HEK293 (cell line): Measurements from ENCODE around the gene HOTAIR.
A peak's percentile ranks its signal among the peaks of the same experiment; 100 is the strongest.

Experiments used
- PRDM1 ChIP-seq: fragments of 450-650 bp; formaldehyde crosslinking; IDR thresholded peaks from 2 replicates; pipeline ENCODE4; 2016; ENCODE audit warnings: missing biosample characterization, missing genetic modification characterization
- SP2 ChIP-seq: fragments of 450-650 bp; formaldehyde crosslinking; IDR thresholded peaks from 2 replicates; pipeline ENCODE4 v1.5.1; 2016; ENCODE audit warnings: missing biosample characterization, missing genetic modification characterization
- SP3 ChIP-seq: fragments of 450-650 bp; formaldehyde crosslinking; IDR thresholded peaks from 2 replicates; pipeline ENCODE4 v1.5.1; 2016; ENCODE audit warnings: missing biosample characterization, missing genetic modification characterization
- ZNF221 ChIP-seq: fragments of 450-650 bp; formaldehyde crosslinking; IDR thresholded peaks from 2 replicates; pipeline ENCODE4 v1.5.1; 2017; ENCODE audit warnings: missing biosample characterization, missing genetic modification characterization, borderline replicate concordance
- ZNF366 ChIP-seq: fragments of 450-650 bp; formaldehyde crosslinking; conservative IDR thresholded peaks from 2 replicates; pipeline ENCODE4 v1.5.1; 2016; ENCODE audit warnings: missing biosample characterization, missing genetic modification characterization
- ZNF394 ChIP-seq: fragments of 450-650 bp; formaldehyde crosslinking; IDR thresholded peaks from 2 replicates; pipeline ENCODE4 v1.5.1; 2016; ENCODE audit warnings: missing biosample characterization, missing genetic modification characterization, mild to moderate bottlenecking, moderate library complexity, borderline replicate concordance
- ZNF530 ChIP-seq: fragments of 450-650 bp; formaldehyde crosslinking; IDR thresholded peaks from 2 replicates; pipeline ENCODE4 v1.5.1; 2016; ENCODE audit warnings: low read depth, missing biosample characterization, missing genetic modification characterization
- ZNF600 ChIP-seq: fragments of 450-650 bp; formaldehyde crosslinking; IDR thresholded peaks from 2 replicates; pipeline ENCODE4 v1.5.1; 2016; ENCODE audit warnings: missing biosample characterization, missing genetic modification characterization
- ZXDB ChIP-seq: fragments of 450-650 bp; formaldehyde crosslinking; IDR thresholded peaks from 2 replicates; pipeline ENCODE4 v1.5.1; 2016; ENCODE audit warnings: missing biosample characterization, missing genetic modification characterization
- TF ChIP-seq, protein P1 (sequence below): fragments of 450-650 bp; formaldehyde crosslinking; IDR thresholded peaks from 2 replicates; pipeline ENCODE4 v1.5.1; 2016; ENCODE audit warnings: missing biosample characterization, missing genetic modification characterization
- TF ChIP-seq, protein P2 (sequence below): fragments of 450-650 bp; formaldehyde crosslinking; IDR thresholded peaks from 2 replicates; pipeline ENCODE4 v1.5.1; 2016; ENCODE audit warnings: missing biosample characterization, missing genetic modification characterization
- TF ChIP-seq, protein P3 (sequence below): fragments of 450-650 bp; formaldehyde crosslinking; IDR thresholded peaks from 2 replicates; pipeline ENCODE4 v1.5.1; 2016; ENCODE audit warnings: missing biosample characterization, missing genetic modification characterization
- TF ChIP-seq, protein P4 (sequence below): fragments of 450-650 bp; formaldehyde crosslinking; IDR thresholded peaks from 2 replicates; pipeline ENCODE4 v1.5.1; 2016; ENCODE audit warnings: missing biosample characterization, missing genetic modification characterization
- TF ChIP-seq, protein P5 (sequence below): fragments of 450-650 bp; formaldehyde crosslinking; conservative IDR thresholded peaks from 2 replicates; pipeline ENCODE4 v1.5.1; 2016; ENCODE audit warnings: low read depth, missing biosample characterization, missing genetic modification characterization
- TF ChIP-seq, protein P6 (sequence below): fragments of 450-650 bp; formaldehyde crosslinking; IDR thresholded peaks from 2 replicates; pipeline ENCODE4 v1.5.1; 2017; ENCODE audit warnings: missing biosample characterization, missing genetic modification characterization

HOTAIR gene

DNA sequence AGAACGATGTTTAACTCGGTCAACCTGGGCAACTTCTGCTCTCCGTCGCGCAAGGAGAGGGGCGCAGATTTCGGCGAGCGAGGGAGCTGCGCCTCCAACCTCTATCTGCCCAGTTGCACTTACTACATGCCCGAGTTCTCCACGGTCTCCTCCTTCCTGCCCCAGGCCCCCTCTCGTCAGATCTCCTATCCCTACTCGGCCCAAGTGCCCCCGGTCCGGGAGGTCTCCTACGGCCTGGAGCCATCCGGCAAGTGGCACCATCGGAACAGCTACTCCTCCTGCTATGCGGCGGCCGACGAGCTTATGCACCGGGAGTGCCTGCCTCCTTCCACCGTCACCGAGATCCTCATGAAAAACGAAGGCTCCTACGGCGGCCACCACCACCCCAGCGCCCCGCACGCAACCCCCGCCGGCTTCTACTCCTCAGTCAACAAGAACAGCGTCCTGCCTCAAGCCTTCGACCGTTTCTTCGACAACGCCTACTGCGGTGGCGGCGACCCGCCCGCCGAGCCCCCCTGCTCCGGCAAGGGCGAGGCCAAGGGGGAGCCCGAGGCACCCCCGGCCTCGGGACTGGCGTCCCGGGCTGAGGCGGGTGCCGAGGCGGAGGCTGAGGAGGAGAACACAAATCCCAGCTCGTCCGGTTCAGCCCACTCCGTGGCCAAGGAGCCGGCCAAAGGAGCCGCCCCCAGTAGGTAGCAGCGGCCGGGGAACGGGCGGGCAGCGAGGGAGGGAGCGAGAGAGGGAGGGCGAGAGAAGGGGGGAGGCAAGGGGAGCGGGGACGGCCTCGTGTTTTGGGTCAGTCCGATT, 1.3 kb downstream of the HOTAIR start (continued):
- TF ChIP-seq, protein P1, sequence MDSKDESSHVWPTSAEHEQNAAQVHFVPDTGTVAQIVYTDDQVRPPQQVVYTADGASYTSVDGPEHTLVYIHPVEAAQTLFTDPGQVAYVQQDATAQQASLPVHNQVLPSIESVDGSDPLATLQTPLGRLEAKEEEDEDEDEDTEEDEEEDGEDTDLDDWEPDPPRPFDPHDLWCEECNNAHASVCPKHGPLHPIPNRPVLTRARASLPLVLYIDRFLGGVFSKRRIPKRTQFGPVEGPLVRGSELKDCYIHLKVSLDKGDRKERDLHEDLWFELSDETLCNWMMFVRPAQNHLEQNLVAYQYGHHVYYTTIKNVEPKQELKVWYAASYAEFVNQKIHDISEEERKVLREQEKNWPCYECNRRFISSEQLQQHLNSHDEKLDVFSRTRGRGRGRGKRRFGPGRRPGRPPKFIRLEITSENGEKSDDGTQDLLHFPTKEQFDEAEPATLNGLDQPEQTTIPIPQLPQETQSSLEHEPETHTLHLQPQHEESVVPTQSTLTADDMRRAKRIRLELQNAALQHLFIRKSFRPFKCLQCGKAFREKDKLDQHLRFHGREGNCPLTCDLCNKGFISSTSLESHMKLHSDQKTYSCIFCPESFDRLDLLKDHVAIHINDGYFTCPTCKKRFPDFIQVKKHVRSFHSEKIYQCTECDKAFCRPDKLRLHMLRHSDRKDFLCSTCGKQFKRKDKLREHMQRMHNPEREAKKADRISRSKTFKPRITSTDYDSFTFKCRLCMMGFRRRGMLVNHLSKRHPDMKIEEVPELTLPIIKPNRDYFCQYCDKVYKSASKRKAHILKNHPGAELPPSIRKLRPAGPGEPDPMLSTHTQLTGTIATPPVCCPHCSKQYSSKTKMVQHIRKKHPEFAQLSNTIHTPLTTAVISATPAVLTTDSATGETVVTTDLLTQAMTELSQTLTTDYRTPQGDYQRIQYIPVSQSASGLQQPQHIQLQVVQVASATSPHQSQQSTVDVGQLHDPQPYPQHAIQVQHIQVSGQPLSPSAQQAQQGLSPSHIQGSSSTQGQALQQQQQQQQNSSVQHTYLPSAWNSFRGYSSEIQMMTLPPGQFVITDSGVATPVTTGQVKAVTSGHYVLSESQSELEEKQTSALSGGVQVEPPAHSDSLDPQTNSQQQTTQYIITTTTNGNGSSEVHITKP (tag by site-specific recombination): peak; percentile 80
- TF ChIP-seq, protein P2, sequence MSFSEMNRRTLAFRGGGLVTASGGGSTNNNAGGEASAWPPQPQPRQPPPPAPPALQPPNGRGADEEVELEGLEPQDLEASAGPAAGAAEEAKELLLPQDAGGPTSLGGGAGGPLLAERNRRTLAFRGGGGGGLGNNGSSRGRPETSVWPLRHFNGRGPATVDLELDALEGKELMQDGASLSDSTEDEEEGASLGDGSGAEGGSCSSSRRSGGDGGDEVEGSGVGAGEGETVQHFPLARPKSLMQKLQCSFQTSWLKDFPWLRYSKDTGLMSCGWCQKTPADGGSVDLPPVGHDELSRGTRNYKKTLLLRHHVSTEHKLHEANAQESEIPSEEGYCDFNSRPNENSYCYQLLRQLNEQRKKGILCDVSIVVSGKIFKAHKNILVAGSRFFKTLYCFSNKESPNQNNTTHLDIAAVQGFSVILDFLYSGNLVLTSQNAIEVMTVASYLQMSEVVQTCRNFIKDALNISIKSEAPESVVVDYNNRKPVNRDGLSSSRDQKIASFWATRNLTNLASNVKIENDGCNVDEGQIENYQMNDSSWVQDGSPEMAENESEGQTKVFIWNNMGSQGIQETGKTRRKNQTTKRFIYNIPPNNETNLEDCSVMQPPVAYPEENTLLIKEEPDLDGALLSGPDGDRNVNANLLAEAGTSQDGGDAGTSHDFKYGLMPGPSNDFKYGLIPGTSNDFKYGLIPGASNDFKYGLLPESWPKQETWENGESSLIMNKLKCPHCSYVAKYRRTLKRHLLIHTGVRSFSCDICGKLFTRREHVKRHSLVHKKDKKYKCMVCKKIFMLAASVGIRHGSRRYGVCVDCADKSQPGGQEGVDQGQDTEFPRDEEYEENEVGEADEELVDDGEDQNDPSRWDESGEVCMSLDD: peak; percentile 52; the same call in 1 of the 2 replicates
- TF ChIP-seq, protein P3, sequence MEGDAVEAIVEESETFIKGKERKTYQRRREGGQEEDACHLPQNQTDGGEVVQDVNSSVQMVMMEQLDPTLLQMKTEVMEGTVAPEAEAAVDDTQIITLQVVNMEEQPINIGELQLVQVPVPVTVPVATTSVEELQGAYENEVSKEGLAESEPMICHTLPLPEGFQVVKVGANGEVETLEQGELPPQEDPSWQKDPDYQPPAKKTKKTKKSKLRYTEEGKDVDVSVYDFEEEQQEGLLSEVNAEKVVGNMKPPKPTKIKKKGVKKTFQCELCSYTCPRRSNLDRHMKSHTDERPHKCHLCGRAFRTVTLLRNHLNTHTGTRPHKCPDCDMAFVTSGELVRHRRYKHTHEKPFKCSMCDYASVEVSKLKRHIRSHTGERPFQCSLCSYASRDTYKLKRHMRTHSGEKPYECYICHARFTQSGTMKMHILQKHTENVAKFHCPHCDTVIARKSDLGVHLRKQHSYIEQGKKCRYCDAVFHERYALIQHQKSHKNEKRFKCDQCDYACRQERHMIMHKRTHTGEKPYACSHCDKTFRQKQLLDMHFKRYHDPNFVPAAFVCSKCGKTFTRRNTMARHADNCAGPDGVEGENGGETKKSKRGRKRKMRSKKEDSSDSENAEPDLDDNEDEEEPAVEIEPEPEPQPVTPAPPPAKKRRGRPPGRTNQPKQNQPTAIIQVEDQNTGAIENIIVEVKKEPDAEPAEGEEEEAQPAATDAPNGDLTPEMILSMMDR: peak; percentile 22; the same call in 1 of the 2 replicates
- TF ChIP-seq ZNF600 (tag by site-specific recombination) (peak; percentile 54; the same call in 1 of the 2 replicates), SP2 (tag by site-specific recombination) (peak; percentile 84), ZNF221 (tag by site-specific recombination) (no peak), ZNF530 (tag by site-specific recombination) (peak; percentile 81), ZNF366 (peak; percentile 70), PRDM1 (no peak), SP3 (tag by site-specific recombination) (peak; percentile 67), ZXDB (tag by site-specific recombination) (peak; percentile 14; the same call in 1 of the 2 replicates), ZNF394 (tag by site-specific recombination) (peak; percentile 88)
- TF ChIP-seq, protein P4, sequence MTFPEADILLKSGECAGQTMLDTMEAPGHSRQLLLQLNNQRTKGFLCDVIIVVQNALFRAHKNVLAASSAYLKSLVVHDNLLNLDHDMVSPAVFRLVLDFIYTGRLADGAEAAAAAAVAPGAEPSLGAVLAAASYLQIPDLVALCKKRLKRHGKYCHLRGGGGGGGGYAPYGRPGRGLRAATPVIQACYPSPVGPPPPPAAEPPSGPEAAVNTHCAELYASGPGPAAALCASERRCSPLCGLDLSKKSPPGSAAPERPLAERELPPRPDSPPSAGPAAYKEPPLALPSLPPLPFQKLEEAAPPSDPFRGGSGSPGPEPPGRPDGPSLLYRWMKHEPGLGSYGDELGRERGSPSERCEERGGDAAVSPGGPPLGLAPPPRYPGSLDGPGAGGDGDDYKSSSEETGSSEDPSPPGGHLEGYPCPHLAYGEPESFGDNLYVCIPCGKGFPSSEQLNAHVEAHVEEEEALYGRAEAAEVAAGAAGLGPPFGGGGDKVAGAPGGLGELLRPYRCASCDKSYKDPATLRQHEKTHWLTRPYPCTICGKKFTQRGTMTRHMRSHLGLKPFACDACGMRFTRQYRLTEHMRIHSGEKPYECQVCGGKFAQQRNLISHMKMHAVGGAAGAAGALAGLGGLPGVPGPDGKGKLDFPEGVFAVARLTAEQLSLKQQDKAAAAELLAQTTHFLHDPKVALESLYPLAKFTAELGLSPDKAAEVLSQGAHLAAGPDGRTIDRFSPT (tag by site-specific recombination): peak; percentile 49
- TF ChIP-seq, protein P5, sequence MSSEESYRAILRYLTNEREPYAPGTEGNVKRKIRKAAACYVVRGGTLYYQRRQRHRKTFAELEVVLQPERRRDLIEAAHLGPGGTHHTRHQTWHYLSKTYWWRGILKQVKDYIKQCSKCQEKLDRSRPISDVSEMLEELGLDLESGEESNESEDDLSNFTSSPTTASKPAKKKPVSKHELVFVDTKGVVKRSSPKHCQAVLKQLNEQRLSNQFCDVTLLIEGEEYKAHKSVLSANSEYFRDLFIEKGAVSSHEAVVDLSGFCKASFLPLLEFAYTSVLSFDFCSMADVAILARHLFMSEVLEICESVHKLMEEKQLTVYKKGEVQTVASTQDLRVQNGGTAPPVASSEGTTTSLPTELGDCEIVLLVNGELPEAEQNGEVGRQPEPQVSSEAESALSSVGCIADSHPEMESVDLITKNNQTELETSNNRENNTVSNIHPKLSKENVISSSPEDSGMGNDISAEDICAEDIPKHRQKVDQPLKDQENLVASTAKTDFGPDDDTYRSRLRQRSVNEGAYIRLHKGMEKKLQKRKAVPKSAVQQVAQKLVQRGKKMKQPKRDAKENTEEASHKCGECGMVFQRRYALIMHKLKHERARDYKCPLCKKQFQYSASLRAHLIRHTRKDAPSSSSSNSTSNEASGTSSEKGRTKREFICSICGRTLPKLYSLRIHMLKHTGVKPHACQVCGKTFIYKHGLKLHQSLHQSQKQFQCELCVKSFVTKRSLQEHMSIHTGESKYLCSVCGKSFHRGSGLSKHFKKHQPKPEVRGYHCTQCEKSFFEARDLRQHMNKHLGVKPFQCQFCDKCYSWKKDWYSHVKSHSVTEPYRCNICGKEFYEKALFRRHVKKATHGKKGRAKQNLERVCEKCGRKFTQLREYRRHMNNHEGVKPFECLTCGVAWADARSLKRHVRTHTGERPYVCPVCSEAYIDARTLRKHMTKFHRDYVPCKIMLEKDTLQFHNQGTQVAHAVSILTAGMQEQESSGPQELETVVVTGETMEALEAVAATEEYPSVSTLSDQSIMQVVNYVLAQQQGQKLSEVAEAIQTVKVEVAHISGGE (tag by site-specific recombination): peak; percentile 63
- TF ChIP-seq, protein P6, sequence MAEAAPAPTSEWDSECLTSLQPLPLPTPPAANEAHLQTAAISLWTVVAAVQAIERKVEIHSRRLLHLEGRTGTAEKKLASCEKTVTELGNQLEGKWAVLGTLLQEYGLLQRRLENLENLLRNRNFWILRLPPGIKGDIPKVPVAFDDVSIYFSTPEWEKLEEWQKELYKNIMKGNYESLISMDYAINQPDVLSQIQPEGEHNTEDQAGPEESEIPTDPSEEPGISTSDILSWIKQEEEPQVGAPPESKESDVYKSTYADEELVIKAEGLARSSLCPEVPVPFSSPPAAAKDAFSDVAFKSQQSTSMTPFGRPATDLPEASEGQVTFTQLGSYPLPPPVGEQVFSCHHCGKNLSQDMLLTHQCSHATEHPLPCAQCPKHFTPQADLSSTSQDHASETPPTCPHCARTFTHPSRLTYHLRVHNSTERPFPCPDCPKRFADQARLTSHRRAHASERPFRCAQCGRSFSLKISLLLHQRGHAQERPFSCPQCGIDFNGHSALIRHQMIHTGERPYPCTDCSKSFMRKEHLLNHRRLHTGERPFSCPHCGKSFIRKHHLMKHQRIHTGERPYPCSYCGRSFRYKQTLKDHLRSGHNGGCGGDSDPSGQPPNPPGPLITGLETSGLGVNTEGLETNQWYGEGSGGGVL: peak; percentile 95
